ENCODE results near the gene FSTL4. TPM values are rescaled to one million over a fixed set of nuclear protein-coding genes. Genes with fewer than 3 reads are reported as not detected.

FSTL4 gene
- total and polyA plus RNA-seq, 4 donors = 0.08 to 1.4 (median 0.31) TPM

DNA sequence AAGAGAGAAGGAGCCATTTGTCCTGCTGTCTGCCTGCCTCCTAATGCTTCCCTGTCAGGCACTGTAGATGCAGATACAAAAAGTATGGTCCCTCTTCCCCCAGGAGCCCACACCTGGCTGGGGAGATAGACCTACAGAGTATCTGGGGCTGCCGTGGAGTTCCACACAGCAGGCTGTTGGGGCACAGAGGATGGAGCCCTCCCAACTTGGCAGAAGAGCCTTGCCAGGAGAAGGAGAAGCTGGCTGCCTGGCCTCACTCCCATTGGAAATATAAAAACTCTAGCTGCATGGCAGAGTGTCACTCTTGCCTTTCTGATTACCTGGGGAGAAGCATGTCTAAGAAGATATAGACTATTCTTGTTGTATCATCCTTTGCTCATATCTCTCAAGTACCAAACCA, 160.4 kb downstream of the FSTL4 start:
- no peak for TF ChIP-seq CTCF (IDR thresholded peaks at IDR 0.05; ENCODE audit: control extremely low read depth, extremely low read depth)
- Histone ChIP-seq H3K9me3 (ENCODE audit: control insufficient read depth in 4 of 4, insufficient read depth in 3 of 4, low read length in 3 of 4) (no peaks in the 10 kb centered on the region), H3K4me3 (no peak overlapping the region), H3K4me1 (ENCODE audit: control insufficient read depth in 5 of 5, insufficient read depth in 5 of 5, low read length in 5 of 5) (peaks cover 0 to 7% (median 0%) of the 10 kb centered on the region in 5 donors), H3K27me3 (ENCODE audit: control insufficient read depth in 3 of 3, insufficient read depth in 3 of 3, low read length in 2 of 3) (no peaks in the 10 kb centered on the region), H3K36me3 (ENCODE audit: control insufficient read depth in 4 of 4, insufficient read depth in 4 of 4, low read length in 4 of 4) (no peaks in the 10 kb centered on the region), H3K27ac (ENCODE audit: low read depth in 1 of 2, low read length in 1 of 2) (no peak overlapping the region), H3K9ac (ENCODE audit: insufficient read depth in 1 of 2, low read length in 2 of 2) (no peak overlapping the region)
- whole genome bisulfite sequencing, 2 donors = 89 to 90% methylated on average over 1 of the region's 1 CpG
- no peak for DNase-seq
- ATAC-seq (ENCODE audit: insufficient read depth, low FRiP score) = no peak

- Histone ChIP-seq H3K4me3 (no peak overlapping the region), H3K9ac (ENCODE audit: insufficient read depth in 1 of 2, low read length in 2 of 2) (no peak overlapping the region), H3K27ac (ENCODE audit: low read depth in 1 of 2, low read length in 1 of 2) (no peak overlapping the region), H3K36me3 (ENCODE audit: control insufficient read depth in 4 of 4, insufficient read depth in 4 of 4, low read length in 4 of 4) (no peaks in the 10 kb centered on the region), H3K27me3 (ENCODE audit: control insufficient read depth in 3 of 3, insufficient read depth in 3 of 3, low read length in 2 of 3) (no peaks in the 10 kb centered on the region), H3K4me1 (ENCODE audit: control insufficient read depth in 5 of 5, insufficient read depth in 5 of 5, low read length in 5 of 5) (peaks cover 0 to 7% (median 0%) of the 10 kb centered on the region in 5 donors), H3K9me3 (ENCODE audit: control insufficient read depth in 4 of 4, insufficient read depth in 3 of 4, low read length in 3 of 4) (no peaks in the 10 kb centered on the region)
- TF ChIP-seq CTCF (IDR thresholded peaks at IDR 0.05; ENCODE audit: control extremely low read depth, extremely low read depth) = no peak
- DNase-seq (no peak), ATAC-seq (ENCODE audit: insufficient read depth, low FRiP score) (no peak)
- 77 to 87% methylated on average over 8 of the region's 8 CpGs for WGBS, 2 donors
Measured at GRCh38 chr5:133450286-133450685, 162.1 kb downstream of the FSTL4 start.

DNA sequence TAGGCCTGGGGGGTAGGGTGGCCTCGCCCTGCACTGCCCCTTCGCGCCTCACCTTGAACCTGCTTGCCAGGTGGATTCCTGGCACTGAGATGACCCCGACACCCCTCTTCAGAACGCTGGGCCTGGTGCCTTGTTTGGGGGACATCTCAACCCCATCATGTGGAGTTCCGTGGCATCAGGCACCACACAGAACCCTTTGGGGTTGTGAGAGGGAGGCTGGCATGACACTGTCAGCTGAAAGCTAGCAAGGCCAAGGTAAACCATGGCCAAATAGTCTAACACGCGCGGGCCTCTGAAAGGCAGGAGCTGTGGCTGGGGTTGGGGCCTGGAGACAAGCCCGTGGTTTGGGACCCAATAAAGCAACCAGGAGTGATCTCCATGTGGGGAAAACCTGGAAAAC, 163.2 kb downstream of the FSTL4 start:
- Histone ChIP-seq H3K36me3 (ENCODE audit: control insufficient read depth in 4 of 4, insufficient read depth in 4 of 4, low read length in 4 of 4) (no peaks in the 10 kb centered on the region), H3K9ac (ENCODE audit: insufficient read depth in 1 of 2, low read length in 2 of 2) (no peak overlapping the region), H3K4me3 (no peak overlapping the region), H3K27me3 (ENCODE audit: control insufficient read depth in 3 of 3, insufficient read depth in 3 of 3, low read length in 2 of 3) (no peaks in the 10 kb centered on the region), H3K9me3 (ENCODE audit: control insufficient read depth in 4 of 4, insufficient read depth in 3 of 4, low read length in 3 of 4) (no peaks in the 10 kb centered on the region), H3K27ac (ENCODE audit: low read depth in 1 of 2, low read length in 1 of 2) (no peak overlapping the region), H3K4me1 (ENCODE audit: control insufficient read depth in 5 of 5, insufficient read depth in 5 of 5, low read length in 5 of 5) (peaks cover 0 to 7% (median 0%) of the 10 kb centered on the region in 5 donors)
- DNase-seq (no peak), ATAC-seq (ENCODE audit: insufficient read depth, low FRiP score) (no peak)
- no peak for TF ChIP-seq CTCF (IDR thresholded peaks at IDR 0.05; ENCODE audit: control extremely low read depth, extremely low read depth)
- 95 to 97% methylated on average over 10 of the region's 10 CpGs for WGBS, 2 donors

- 80% methylated on average over 9 of the region's 9 CpGs for WGBS, 2 donors
- no peak for ATAC-seq (ENCODE audit: insufficient read depth, low FRiP score)
Measured at GRCh38 chr5:133446440-133446839, 165.9 kb downstream of the FSTL4 start.

More at GRCh38 chr5:133446440-133446839, 165.9 kb downstream of the FSTL4 start:
- no peak for DNase-seq
- Histone ChIP-seq H3K27ac (ENCODE audit: low read depth in 1 of 2, low read length in 1 of 2) (no peak overlapping the region), H3K9me3 (ENCODE audit: control insufficient read depth in 4 of 4, insufficient read depth in 3 of 4, low read length in 3 of 4) (no peaks in the 10 kb centered on the region), H3K36me3 (ENCODE audit: control insufficient read depth in 4 of 4, insufficient read depth in 4 of 4, low read length in 4 of 4) (no peaks in the 10 kb centered on the region), H3K27me3 (ENCODE audit: control insufficient read depth in 3 of 3, insufficient read depth in 3 of 3, low read length in 2 of 3) (no peaks in the 10 kb centered on the region), H3K4me1 (ENCODE audit: control insufficient read depth in 5 of 5, insufficient read depth in 5 of 5, low read length in 5 of 5) (no peaks in the 10 kb centered on the region), H3K9ac (ENCODE audit: insufficient read depth in 1 of 2, low read length in 2 of 2) (no peak overlapping the region), H3K4me3 (no peak overlapping the region)
- no peak for TF ChIP-seq CTCF (IDR thresholded peaks at IDR 0.05; ENCODE audit: control extremely low read depth, extremely low read depth)
